ENCODE data around the gene OTUB1.
"Not testable (repeated sequence)": the region's sequence is repeated elsewhere in the genome, so short reads cannot be mapped to it uniquely, and the experiment has no call there.

The OTUB1 gene, protein sequence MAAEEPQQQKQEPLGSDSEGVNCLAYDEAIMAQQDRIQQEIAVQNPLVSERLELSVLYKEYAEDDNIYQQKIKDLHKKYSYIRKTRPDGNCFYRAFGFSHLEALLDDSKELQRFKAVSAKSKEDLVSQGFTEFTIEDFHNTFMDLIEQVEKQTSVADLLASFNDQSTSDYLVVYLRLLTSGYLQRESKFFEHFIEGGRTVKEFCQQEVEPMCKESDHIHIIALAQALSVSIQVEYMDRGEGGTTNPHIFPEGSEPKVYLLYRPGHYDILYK

DNA sequence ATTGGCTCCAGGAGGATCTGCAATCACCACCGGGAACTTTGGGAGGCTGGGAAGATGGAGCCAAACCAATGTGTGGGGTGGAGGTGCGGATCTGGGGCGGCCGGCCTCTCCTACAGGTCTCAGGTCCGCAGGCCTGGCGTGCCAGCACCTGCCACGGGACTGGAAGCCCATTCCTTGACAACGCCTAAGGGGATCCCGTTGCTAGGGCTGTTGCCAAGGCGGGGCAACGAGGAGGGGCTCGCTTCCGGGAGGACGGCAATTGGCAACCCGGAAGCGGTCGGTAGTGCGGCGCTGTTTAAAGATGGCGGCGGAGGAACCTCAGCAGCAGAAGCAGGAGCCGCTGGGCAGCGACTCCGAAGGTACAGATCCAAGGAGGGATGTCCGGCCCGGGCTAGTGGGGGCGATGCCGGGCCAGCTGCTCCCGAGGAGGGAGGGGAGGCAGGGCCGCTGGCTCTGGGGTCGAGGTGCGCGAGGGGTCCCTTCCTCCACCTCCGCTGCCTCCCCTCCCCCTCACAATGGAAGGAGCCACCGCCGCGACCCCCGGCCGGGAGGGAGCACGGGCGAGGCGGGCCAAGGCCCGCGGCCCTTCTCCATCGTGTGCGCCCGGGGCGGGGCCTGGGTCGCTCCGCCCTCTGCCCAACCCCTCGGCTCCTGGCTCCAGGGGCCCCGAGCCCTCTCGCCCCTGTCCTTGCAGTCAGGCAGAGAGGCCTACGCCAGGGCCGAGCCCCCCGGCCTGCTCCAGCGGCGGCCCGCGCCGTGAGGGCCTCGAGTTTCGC, at the start of gene OTUB1:
Gene OTUB1, plus strand, starts transcription at position 283 of the 776 bp plus-strand sequence. Its CDS starts 19 bp downstream, at position 302.
- DNase-seq (ENCODE audit: low read depth, low spot score): peak; percentile 99

DNA sequence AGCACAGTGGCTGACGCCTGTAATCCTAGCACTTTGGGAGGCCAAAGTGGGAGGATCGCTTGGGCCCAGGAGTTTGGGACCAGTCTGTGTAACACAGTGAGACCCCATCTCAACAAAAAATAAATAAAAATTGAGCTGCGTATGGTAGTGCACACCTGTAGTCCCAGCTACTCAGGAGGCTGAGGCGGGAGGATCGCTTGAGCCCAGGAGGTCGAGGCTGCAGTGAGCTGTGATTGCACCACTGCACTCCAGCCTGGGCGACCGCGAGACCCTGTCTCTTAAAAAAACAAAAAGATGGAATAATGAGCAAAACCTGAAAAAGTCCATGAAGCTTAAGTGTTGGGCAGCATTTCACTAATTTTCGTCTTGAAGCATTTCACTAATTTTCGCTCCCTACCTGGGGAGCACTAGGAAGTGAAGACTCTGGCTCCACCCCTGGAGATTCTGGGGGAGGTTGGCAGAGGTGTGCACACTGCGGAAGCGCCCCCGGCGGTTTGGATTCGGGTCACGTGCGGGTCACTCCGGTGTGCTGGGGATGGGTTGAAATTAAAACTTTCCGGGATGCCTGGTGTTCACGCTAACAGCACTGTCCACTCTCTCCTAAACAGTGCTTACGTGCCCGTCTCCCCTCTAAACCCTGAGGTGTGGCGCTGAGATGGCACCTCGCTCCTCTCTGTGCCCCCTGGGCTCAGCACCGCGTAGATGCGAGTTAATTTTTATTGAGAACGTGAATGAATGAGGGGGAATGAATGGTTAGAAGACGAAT, 48.3 kb upstream of the OTUB1 start:
- DNase-seq (ENCODE audit: low read depth, low spot score): peak; percentile 75

DNA sequence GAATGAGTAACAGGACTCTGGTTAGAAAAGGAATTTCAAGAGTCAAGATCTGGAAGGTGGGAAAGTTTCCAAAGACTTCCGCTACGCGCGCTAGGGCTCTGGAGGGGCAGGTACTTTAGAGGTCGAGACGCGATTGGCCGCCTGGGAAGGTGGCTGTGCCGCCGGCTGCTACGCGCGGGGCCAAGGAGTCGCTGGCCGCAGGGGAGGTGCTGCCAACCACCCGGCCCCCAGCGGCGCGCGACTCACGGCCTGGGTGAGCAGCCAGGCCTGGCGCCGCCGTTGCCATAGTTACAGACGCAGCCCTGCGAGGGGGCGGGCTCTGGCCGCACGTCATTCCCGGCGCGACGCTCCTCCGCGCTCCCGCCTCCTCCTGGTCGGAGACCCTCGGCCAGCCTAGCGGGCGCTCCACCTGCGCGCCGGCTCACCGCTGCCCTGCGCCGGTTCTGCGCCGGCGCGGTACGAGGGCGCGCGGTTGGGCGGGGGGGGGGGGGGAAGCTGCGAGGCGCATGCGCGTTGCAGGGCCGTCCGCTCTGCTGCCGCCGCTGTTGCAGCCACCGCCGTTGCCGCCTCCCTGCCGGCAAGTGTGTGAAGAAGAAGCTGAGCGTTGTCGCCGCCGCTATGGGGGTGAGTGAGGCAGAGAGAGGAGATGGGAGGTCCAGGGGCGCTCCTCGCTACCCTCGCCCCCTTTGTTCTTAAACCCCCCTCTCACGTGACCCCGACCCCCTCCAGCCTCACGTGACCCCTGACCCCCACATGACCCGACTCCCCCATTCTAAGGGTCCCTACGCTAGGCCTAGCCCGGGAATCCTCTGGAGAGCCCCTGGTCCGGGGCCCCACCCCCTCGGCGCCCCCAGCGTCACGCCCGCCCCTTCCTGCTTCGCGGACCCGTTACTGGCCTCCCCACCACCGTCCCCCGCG, 47.5 kb upstream of the OTUB1 start, which contains the start of gene NAA40:
Gene NAA40, plus strand, starts transcription at position 524 of the 918 bp plus-strand sequence. Its CDS starts 95 bp downstream, at position 619.
- peak; percentile 100 for DNase-seq (ENCODE audit: low read depth, low spot score)

DNA sequence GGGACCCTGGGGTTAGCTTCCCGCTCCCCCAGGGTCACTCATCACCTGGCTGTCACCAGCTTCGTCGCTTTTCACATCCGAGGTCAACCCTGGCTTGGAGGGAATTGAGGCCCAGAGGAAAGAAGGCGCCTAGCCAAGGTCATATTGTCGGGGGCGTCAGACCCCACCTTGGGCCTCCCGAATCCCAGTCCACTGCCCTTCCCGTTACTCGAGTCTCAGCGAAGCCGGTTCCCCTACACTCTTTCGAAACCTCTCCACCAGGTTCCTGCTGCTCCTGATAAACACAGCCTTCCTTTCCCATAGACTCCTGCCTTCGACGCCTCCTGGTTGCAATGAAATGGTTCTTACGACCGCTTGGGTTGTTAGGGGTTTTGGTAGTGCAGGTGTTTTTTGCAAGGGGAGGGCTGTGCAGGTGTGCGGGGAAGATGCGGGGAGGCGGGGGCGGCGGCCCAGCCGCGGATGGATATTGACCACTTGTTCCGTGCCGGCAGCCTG, 46.8 kb upstream of the OTUB1 start:
- DNase-seq (ENCODE audit: low read depth, low spot score): peak; percentile 40

DNA sequence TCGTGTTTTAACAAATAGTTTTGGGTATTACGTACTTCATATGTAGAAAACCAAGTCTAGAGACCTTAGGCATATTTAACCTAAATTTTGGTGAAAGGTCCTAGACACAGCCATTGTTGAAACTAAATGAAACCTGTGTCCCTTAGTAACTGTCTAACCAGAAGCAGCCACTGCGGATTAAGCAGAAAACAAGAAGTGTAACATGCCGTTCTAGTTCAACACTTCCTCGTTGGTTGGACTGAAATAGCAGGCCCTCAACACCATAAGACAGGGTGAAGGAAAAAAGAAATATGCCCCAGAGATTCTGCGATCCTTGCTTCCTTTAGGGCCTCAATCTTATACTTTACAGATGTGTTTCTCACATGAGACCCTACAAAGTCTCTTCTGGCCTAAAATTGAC, 45.5 kb upstream of the OTUB1 start:
- DNase-seq (ENCODE audit: low read depth, low spot score): no peak

DNA sequence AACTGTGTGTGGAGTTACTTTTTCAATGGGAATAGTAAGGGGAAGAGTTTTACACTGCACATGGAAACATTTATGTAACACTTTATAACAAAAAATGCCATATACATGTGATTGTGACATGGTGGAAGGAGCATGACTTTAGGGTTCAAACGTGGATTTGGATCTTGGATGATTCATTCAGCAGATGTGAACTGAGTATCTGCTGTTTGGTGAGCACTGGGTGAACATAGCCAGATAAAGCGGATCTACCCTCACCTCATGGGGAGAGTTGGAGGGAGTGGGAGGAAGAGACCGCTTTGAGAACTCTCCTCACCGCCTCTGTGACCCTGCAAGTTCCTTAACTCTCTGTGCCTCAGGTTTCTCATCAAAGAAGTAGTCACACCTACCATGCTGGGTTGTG, 44.3 kb upstream of the OTUB1 start:
- no peak for DNase-seq (ENCODE audit: low read depth, low spot score)

DNA sequence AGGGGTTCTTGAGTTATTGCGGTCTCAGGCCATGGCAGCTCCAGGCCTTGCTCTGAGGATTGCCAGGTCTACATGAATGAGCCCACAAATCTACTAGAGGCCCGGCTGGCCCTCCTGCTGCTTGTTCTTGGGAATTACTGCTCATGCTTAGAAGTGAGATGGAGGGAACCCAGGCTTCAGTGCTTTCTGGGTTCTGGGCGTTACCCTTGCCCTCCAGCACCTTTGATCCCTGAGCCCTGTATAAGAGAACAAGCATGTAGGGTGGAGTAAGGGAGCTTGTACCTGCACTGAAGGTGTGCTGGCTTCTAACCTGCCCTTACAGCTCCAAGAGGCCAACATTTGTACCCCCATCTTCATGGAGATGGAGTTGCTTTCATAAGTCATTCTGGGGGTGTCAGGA, 43.4 kb upstream of the OTUB1 start:
- DNase-seq (ENCODE audit: low read depth, low spot score): no peak

DNA sequence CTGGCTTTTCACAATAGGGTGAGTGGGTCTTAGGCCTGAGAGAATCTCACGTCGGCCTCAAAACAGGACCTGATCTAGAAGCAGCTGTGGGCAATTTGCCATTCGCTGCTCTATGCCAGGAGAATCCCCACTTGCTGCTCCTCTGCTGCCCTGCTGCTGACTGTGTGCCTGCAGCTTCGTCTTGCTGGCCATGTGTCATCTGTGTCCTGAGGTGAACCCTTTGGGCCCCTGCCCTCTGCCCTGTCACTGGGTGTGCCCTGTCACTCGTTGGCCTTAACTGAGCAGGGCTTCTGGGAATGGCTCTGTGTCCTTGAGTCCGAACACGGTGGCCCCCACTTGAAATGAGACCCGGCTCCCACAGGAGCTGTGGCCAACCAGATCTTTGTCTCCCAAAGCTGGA, 41.3 kb upstream of the OTUB1 start:
- DNase-seq (ENCODE audit: low read depth, low spot score): no peak

DNA sequence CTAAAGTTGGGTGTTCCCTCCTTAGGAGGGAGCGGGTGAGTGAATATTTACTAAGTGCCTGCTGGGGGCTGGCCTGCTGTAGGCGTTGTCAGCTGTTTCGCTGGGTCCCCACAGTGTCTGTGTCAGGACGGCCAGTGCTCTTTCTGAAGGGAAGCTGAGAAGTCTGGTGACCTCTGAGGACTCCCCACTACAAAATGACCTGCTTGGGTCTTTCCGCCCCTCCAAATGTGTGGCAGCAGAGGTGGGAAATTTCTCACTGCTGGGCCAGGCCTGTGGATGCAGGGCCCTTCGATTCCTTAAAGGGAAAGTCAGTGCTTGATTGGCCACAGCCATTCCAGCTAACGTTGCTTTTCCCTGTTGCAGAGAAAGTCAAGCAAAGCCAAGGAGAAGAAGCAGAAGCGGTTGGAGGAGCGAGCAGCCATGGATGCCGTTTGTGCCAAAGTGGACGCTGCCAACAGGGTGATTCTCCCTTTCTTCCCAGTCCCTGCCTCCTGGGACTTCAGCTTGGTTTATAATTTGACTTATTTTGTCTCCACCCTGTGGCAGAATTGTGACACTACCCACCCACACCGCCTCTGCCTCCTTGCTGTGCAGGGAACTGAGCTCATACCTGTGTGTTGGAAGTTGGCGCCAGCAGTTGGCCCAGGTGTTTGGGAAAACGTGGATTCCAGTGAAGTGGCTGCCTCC, 40.6 kb upstream of the OTUB1 start:
- DNase-seq (ENCODE audit: low read depth, low spot score): peak; percentile 80

DNA sequence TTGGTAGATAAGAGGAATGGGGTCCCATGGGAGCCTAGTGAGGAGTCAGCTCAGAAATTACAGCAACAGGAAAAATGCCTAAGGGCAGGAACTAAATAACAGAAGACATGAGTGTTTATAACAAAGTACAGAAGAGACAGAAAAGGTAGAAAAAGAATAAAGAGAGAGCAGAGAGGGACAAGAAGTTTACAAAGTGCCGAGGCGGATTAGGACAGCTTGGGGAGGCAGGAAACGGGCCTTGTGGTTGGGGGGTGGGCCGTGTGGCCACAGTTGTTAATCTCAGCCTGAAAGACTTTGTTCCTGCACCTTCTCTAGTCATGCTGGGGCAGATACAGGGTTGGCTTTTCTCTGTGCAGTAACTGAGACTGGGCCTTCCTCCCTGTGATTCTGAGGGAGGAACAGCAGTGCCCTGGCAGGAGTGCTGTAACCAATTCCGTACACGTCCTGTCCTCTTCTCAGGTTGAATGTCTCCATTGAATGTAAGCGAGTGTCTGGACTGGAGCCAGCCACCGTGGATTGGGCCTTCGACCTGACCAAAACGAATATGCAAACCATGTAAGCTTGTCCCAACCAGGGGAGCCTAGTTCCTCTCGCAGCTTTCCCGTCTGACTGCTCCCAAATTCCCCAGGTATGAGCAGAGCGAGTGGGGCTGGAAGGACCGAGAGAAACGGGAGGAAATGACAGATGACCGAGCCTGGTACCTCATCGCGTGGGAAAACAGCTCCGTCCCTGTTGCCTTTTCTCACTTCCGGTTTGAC, 34.3 kb upstream of the OTUB1 start:
- DNase-seq (ENCODE audit: low read depth, low spot score): no peak

DNA sequence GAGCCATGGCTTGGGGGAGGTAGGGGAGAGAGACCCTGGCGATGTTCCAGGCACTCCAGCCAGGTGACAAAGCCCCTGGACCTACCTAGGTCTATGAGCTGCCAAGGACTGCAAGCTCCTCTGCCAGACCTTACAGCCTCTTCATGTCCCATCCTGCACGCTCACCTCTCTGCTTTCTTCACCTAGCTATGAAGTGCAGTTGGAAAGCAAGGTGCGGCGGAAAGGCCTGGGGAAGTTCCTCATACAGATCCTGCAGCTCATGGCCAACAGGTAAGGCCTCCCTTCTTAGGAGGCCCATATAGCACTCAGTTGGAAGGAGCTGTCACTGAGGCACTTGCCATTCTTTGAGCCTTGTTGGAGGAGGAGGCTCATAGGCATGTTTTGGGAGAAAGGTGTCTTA, 33.7 kb upstream of the OTUB1 start:
- DNase-seq (ENCODE audit: low read depth, low spot score): no peak

DNA sequence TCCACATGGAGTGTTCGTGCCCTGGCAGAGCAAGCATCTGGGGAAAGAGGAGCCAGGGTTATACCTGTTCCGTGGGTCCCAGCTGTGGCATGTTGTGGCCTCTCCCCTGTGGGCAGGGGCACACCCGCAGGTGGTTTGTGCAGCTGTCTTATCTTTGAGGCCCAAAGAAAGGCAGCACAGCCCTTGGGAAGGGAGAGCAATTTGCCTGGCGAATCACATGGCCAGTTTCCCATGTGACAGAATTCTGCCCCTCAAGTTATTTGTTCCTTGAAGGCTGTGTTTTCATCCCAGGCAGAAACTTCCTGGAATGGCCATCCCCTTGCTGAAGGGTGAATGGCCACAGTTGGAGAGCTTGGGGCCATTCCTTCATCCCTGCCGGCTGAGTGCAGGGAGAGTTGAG, 28.2 kb upstream of the OTUB1 start:
- no peak for DNase-seq (ENCODE audit: low read depth, low spot score)

DNA sequence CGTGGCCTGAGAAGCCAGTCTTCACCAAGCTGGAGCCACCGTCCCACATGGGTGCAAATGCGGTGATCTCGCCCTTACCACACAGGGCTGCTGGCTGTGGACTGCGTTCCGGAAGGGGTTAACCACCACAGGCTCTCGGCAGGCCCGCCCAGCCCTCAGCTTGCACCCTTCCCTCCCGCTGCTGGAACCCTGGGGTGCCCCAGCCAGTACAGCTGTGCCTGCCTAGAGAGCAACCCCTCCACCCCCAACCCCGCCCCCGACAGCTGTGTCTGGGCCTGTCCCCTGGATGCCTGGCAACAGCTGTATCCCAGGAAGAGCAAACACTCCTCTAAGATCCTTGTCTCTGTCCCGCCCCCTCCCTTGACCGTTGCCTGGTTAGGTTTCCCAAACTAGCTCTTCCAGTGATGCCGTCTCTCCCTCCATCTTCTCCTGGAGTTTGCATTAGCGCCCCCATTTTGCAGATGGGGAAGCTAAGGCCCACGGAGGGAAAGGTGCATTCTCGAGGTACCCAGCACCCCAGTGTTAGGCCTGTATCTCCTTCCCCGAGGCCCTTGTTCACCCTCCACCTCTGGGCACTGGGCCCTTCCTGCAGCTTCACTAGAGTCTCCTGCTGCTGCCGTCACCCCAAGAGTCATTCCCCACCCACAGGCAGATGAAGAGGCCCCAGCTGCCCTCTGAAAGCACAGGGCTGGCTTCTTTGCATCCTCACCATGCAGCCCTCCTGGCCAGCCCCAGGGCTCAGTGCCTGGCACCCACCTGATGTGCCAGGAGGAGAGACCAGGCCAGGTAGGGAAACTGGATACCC, 24.4 kb upstream of the OTUB1 start:
- DNase-seq (ENCODE audit: low read depth, low spot score): no peak

DNA sequence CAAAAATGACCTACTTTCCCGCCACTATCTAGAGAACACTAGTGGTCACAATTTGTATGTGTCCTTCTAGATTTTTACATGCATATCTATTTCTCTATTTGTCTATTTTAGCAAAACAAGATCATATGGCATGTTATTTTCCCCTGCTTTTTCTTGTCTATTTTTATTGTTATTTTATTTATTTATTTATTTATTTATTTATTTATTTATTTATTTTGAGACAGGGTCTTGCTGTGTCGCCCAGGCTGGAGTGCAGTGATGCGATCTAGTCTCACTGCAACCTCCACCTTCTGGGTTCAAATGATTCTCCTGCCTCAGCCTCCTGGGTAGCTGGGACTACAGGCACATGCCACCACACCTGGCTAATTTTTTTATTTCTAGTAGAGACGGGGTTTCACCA, 22.3 kb upstream of the OTUB1 start:
- DNase-seq (ENCODE audit: low read depth, low spot score): not testable (repeated sequence)

DNA sequence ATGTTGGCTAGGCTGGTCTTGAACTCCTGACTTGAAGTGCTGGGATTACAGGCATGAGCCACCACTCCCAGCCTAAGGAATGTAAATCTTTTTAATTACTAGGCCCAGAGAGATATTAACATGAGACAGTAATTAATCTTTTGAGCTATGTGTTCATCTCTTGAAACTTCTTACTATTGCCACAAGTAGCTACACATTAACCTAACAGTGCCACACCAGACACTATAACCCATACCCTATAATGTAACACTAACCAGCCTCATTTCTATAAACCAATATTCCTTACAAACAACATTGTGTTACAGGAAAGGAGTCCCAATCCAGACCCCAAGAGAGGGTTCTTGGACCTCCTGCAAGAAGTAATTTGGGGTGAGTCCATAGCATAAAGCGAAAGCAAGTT, 19.8 kb upstream of the OTUB1 start:
- no peak for DNase-seq (ENCODE audit: low read depth, low spot score)

DNA sequence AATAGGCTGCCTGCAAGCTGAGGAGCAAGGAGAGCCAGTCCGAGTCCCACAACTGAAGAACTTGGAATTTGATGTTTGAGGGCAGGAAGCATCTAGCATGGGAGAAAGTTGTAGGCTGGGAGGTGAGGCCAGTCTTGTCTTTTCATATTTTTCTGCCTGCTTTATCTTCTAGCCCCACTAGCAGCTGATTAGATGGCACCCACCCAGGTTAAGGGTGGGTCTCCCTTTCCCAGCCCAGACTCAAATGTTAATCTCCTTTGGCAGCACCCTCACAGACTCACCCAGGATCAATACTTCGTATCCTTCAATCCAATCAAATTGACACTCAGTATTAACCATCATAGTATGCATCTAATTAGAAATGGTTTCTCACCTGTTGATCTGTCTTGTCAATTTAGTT, 16.8 kb upstream of the OTUB1 start:
- no peak for DNase-seq (ENCODE audit: low read depth, low spot score)

DNA sequence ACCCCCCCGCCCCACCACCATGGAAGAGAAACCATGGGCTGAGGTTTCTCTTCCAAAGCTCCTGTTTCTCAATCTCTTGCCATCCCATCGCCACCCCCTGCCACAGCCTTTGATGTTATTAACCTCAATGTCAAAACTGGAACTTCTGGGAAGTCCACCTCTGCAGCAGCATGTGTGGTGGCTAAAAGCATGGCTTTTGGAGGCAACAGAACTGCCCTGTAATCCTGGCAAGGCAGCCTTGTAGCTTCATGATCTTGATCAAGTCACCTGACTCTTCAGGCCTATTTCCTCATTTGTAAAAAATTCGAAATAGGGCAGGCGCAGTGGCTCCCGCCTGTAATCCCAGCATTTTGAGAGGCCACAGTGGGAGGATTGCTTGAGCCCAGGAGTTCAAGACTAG, 15.3 kb upstream of the OTUB1 start:
- DNase-seq (ENCODE audit: low read depth, low spot score): no peak

DNA sequence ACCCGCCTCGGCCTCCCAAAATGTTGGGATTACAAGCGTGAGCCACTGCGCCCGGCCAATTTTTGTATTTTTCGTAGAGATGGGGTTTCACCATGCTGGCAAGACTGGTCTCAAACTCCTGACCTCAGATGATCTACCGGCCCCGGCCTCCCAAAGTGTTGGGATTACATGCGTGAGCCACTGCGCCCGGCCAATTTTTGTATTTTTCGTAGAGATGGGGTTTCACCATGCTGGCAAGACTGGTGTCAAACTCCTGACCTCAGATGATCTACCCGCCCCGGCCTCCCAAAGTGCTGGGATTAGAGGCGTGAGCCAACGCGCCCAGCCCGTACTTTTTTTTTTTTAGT, 12.4 kb upstream of the OTUB1 start:
- DNase-seq (ENCODE audit: low read depth, low spot score): not testable (repeated sequence)

All from ELF-1 (cell line).